Measurements from ENCODE around the gene SUSD4.

SUSD4 gene

DNA sequence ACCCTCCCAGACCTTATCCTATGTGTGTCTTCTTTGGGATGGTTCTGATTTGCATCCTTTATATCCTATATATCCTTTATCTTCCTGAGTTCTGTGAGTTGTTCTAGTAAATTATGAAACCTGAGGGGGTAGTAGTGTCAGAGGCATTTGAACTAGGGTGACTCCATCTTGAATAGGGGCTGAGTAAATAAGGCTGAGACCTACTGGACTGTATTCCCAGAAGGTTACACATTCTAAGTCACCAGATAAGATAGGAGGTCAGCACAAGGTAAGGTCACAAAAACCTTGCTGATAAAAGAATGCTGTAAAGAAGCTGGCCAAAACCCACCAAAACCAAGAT is 50.6 kb downstream of the SUSD4 start:
- Histone ChIP-seq H3K27ac (ENCODE audit: poor library complexity, severe bottlenecking) (no peak overlapping the region), H3K27me3 (ENCODE audit: insufficient read depth, poor library complexity, severe bottlenecking) (no peaks in the 10 kb centered on the region), H3K4me3 (ENCODE audit: severe bottlenecking) (no peak overlapping the region), H3K4me1 (ENCODE audit: insufficient read depth, poor library complexity, severe bottlenecking) (no peaks in the 10 kb centered on the region), H3K36me3 (ENCODE audit: low read depth) (no peaks in the 10 kb centered on the region), H3K9me3 (ENCODE audit: severe bottlenecking) (no peaks in the 10 kb centered on the region)
- TF ChIP-seq, protein P1, sequence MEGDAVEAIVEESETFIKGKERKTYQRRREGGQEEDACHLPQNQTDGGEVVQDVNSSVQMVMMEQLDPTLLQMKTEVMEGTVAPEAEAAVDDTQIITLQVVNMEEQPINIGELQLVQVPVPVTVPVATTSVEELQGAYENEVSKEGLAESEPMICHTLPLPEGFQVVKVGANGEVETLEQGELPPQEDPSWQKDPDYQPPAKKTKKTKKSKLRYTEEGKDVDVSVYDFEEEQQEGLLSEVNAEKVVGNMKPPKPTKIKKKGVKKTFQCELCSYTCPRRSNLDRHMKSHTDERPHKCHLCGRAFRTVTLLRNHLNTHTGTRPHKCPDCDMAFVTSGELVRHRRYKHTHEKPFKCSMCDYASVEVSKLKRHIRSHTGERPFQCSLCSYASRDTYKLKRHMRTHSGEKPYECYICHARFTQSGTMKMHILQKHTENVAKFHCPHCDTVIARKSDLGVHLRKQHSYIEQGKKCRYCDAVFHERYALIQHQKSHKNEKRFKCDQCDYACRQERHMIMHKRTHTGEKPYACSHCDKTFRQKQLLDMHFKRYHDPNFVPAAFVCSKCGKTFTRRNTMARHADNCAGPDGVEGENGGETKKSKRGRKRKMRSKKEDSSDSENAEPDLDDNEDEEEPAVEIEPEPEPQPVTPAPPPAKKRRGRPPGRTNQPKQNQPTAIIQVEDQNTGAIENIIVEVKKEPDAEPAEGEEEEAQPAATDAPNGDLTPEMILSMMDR (IDR thresholded peaks at IDR 0.05; ENCODE audit: poor library complexity, severe bottlenecking) = no peak
- ATAC-seq (ENCODE audit: low read depth) = no peak
- DNase-seq (ENCODE audit: low spot score) = no peak

GRCh38 chr1:223312705-223313414 is 51.1 kb downstream of the SUSD4 start:
- TF ChIP-seq, protein P1 (IDR thresholded peaks at IDR 0.05; ENCODE audit: poor library complexity, severe bottlenecking) = no peak
- no peaks in the 10 kb centered on the region for H3K4me1 ChIP-seq (ENCODE audit: insufficient read depth, poor library complexity, severe bottlenecking)
- H3K27ac ChIP-seq (ENCODE audit: poor library complexity, severe bottlenecking) = no peak overlapping the region
- H3K9me3 ChIP-seq (ENCODE audit: severe bottlenecking) = no peaks in the 10 kb centered on the region
- ATAC-seq (ENCODE audit: low read depth) (no peak), DNase-seq (ENCODE audit: low spot score) (no peak)
- H3K4me3 ChIP-seq (ENCODE audit: severe bottlenecking) = no peak overlapping the region
- H3K36me3 ChIP-seq (ENCODE audit: low read depth) = no peaks in the 10 kb centered on the region
- H3K27me3 ChIP-seq (ENCODE audit: insufficient read depth, poor library complexity, severe bottlenecking) = no peaks in the 10 kb centered on the region

DNA sequence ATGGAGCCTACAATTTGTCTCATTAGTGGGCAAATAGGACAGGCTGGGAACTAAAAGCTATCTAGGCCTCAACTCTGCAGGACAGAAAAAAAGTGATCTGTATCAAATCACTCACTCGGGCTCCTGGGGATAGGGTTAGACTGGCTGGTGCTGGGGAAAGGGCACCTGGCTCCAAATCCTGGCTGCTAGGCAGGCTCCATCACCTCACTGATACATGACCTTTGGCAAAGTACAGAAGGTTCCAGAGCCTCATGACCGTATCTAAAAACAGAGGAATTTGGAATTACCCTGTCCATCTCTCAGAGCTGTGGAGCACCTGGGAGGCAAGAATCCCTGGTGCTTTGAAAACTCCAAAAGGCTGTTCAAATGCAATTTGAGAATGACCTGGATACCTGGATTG is 51.7 kb downstream of the SUSD4 start:
- no peak for DNase-seq (ENCODE audit: low spot score)
- Histone ChIP-seq H3K9me3 (ENCODE audit: severe bottlenecking) (no peaks in the 10 kb centered on the region), H3K27ac (ENCODE audit: poor library complexity, severe bottlenecking) (no peak overlapping the region), H3K27me3 (ENCODE audit: insufficient read depth, poor library complexity, severe bottlenecking) (no peaks in the 10 kb centered on the region), H3K4me1 (ENCODE audit: insufficient read depth, poor library complexity, severe bottlenecking) (no peaks in the 10 kb centered on the region), H3K36me3 (ENCODE audit: low read depth) (no peaks in the 10 kb centered on the region), H3K4me3 (ENCODE audit: severe bottlenecking) (no peak overlapping the region)
- TF ChIP-seq, protein P1 (IDR thresholded peaks at IDR 0.05; ENCODE audit: poor library complexity, severe bottlenecking) = no peak
- no peak for ATAC-seq (ENCODE audit: low read depth)

- Histone ChIP-seq H3K27ac (ENCODE audit: poor library complexity, severe bottlenecking) (no peak overlapping the region), H3K9me3 (ENCODE audit: severe bottlenecking) (no peaks in the 10 kb centered on the region), H3K27me3 (ENCODE audit: insufficient read depth, poor library complexity, severe bottlenecking) (no peaks in the 10 kb centered on the region), H3K4me3 (ENCODE audit: severe bottlenecking) (no peak overlapping the region), H3K4me1 (ENCODE audit: insufficient read depth, poor library complexity, severe bottlenecking) (no peaks in the 10 kb centered on the region), H3K36me3 (ENCODE audit: low read depth) (no peaks in the 10 kb centered on the region)
- DNase-seq (ENCODE audit: low spot score) (no peak), ATAC-seq (ENCODE audit: low read depth) (no peak)
- TF ChIP-seq, protein P1 (IDR thresholded peaks at IDR 0.05; ENCODE audit: poor library complexity, severe bottlenecking) = no peak
Measured at GRCh38 chr1:223311826-223312225, 52.1 kb downstream of the SUSD4 start.

GRCh38 chr1:223308136-223308535 is 55.8 kb downstream of the SUSD4 start:
- no peak overlapping the region for H3K4me3 ChIP-seq (ENCODE audit: severe bottlenecking)
- ATAC-seq (ENCODE audit: low read depth) = no peak
- H3K27me3 ChIP-seq (ENCODE audit: insufficient read depth, poor library complexity, severe bottlenecking) = no peaks in the 10 kb centered on the region
- H3K9me3 ChIP-seq (ENCODE audit: severe bottlenecking) = no peaks in the 10 kb centered on the region
- TF ChIP-seq, protein P1 (IDR thresholded peaks at IDR 0.05; ENCODE audit: poor library complexity, severe bottlenecking) = no peak
- H3K36me3 ChIP-seq (ENCODE audit: low read depth) = no peaks in the 10 kb centered on the region
- no peak for DNase-seq (ENCODE audit: low spot score)
- H3K4me1 ChIP-seq (ENCODE audit: insufficient read depth, poor library complexity, severe bottlenecking) = no peaks in the 10 kb centered on the region
- no peak overlapping the region for H3K27ac ChIP-seq (ENCODE audit: poor library complexity, severe bottlenecking)
